IPS-NIHi7 (cell line): ENCODE data around the gene CCDC57.

Source experiments
- DNase-seq: peaks from one replicate; pipeline ENCODE4 v3.0.0; 2012; ENCODE audit warnings: mixed read lengths; ENCODE audit errors: extremely low spot score

The CCDC57 gene

DNA sequence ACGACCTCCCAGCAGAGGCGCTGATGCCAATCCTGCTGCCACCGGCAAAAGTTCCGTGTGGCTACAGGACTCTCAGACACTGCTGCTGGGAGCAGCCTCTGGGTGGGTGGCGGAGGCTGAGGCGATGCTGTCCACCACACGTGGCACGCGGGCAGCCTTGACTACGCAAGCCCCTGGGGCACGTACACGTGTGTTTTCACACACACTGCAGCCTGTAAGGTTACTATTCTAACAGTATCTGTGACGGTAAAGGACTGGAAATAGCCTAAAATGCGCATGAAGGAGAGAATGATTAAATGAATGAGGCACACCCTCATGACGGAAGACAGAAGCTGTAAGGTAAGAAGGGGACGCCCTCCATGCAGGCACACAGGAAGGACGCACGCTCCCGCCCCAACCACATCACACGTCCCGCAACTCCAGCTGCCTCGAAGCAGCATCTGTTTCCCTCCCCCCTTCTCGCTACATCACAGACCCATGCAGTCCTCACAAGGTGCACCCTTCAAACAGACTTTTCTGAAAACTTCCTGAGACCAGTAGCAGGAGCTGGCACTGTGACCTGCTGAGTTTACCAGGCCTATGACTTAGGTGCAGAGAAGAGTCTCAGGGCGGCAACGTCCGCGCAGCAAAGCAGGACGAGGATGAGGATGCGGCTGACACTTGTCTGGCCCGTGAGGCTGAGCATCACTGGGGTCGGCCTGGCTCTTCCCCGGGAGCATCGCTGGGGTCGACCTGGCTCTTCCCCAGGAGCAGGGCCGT, 85.9 kb downstream of the CCDC57 start:
- no peak for DNase-seq

DNA sequence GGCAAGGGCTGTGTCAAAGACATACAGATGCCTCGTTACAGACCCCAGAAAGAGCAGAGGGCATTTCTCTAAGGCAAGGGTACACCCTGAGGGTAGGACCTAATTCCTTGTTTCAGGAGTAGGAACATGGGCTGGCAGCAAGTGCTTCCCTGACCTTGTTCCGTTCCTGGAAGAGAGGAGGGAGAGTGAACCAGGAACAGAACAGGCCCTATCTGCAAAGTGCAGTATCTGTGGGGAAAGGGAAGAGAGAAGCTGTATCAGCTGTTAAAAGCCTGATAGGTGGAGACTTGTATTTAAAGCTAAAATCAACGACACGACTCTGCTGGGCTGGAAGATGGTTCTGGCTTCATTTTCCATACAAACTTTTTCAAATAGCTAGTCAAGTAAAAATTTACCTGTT, 88.5 kb downstream of the CCDC57 start:
- no peak for DNase-seq

DNA sequence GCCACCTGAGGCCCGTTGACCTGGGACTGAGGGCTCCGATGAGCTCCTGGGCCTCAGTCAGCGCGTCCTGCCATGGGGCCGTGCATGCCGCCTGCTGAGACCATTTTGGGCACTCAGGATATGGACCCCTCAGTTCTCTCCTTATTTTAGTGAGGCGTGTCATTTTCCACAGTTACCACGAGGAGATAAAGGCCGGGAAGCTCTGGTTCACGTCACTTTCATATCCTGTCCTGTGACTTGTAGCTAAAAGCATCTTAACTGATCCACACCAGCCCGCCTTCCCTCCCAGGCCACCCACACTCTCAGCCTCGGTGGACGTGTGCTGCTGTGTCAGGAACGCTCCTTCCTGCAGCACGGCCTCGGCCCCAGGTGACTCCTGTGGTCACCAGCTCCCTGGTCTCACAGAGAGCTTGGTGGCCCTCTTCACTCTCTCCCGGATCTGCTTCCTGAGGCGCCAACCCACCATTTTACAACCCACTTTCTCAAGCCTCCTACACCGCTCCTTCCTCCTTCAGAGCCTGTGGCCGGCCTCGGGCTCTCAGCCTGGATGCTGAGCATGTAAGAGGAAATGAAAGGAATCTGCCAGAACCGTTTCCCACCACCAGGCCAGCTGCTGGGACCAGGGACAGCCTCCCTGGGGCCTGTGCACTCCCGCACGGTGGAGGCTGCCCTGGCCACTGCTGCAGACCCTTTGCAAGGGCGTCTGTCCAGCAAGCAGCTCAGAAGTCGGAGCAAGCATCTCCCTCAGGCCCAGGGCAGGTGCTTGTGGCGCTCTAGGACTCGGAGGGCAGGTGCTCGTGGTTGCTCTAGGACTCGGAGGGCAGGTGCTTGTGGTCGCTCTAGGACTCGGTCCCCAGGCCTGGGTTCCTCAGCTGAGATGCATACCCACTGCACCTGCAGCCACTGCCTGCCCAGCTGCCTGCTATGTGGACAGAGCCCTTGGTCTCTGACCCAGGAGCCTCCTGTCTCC, 90.7 kb downstream of the CCDC57 start:
- no peak for DNase-seq

DNA sequence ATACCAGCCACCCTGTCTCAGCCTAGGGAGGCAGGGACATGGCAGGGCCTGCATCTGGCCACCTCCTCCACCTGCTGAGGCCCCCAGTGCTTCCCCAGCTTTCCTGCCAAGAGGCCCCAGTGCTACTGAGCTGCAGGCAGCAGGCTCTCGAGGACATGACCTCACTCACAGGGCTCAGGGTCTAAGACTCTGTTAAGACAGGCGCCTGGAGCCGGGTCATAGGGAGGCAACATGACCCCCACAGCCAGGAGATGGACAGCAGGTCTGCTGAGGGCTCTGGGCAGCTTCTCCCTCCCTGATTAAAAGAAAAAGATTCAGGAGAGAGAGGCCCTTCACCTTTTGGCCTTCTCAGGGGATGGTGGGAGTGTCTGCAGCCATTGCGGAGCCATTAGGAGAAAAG, 91.4 kb downstream of the CCDC57 start:
- DNase-seq, result no peak

DNA sequence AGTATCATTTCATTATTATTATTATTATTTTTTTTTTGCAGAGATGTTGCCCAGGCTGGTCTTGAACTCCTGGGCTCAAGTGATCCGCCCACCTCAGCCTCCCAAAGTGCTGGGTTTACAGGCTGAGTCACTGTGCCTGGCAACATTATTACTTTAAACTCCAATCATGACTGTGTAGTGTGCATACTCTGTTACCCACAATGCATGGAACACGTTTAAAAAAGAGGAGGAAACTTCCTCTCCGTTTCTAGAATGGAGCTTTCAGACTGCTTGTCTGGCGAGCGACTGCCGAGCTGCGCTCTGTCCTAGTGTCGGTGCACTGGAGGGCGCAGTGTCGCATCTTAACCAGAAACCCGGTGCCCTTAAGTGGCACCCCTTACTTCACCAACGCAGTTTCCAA, 92.5 kb downstream of the CCDC57 start:
- DNase-seq, result no peak

DNA sequence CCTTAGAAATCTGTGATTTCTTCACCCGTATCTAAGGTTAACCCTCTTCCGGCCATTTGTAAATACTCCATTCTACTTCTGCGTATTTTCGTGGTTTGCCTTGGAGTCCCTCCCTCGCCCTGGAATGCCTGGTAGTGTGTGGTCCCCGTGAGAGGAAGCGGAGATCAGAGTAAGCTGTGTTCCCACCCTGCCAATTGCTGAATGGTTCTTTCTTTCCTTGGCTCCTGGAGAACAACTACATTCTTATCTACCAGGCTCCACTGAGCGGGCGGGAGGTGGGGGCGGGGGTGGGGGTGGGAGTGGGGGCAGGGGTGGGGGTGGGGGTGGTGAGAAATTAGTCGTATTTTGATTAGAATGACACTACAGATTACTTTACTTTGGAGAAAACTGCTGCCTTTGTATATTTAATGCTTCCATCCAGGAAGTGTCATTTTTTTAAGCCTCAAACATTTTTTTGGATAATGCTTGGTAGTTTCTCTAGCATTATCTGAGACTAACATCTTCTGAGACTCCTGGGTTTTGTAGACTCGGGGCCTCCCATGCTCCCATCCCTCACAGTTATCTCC, 93.7 kb downstream of the CCDC57 start:
- DNase-seq, result no peak

DNA sequence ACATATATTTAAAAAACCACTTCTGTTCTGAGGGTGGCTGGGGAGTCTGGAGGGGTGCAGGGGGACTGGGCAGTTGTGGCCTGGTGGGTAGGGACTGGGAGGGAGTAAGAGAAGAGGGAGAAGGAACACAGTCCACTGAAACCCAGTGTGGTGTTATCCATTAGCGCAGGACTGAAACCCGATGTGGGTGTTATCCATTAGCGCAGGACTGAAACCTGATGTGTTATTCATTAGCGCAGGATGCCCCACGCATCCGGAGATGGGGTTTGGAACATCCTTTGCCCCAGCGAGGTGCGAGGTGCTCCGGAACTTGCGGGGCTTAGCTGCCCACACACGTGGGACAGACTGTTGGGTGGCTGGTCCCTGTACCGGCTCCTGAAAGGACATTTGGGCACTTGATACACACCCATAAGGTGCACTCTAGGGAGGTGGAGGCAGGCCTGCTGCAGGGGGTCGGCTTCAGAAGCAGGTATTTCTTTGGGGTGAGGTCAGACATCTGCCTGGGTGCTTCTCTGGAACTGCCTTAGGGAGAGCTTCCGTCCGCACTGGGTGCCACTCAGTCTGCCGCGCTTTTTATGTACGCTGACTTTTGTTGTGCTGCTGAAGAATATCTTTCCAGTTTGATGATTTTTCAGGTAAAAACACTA, 94.4 kb downstream of the CCDC57 start:
- DNase-seq, result no peak

DNA sequence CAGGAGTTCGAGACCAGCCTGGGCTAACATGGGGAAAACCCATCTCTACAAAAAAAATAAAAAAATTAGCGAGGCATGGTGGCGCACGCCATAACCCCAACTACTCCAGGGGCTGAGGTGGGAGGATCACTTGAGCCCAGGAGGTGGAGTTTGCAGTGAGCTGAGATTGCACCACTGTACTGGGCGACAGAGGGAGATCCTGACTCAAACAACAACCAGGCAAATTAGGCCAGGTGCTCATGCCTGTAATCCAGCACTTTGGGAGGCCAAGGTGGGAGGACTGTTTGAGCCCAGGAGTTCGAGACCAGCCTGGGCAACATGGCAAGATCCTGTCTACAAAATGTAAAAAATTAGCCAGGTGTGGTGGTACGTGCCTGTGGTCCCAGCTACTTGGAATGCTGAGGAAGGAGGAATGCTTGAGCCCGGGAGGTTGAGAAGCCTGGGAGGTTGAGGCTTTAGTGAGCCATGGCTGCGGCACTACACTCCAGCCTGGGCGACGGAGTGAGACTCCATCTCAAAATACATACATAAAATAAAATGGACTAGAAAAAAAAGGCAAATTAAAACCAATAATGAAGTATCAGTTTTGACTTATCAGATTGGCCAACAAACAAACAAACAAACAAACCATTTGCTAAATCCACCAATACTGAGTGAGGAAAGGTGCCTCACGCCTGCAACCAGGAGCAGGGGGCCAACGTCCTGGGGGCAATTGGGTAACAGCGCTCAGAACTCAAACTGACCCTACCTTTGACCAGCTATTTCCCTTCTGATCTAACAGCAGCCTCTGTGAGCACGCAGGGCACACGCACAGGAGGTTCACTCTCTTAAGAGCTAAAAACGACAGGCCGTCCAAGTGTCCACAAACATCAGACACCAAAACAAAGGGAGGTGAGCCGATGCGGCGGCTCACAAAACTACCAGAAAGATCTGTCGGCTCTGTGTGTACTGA, 95.2 kb downstream of the CCDC57 start:
- no peak for DNase-seq

DNA sequence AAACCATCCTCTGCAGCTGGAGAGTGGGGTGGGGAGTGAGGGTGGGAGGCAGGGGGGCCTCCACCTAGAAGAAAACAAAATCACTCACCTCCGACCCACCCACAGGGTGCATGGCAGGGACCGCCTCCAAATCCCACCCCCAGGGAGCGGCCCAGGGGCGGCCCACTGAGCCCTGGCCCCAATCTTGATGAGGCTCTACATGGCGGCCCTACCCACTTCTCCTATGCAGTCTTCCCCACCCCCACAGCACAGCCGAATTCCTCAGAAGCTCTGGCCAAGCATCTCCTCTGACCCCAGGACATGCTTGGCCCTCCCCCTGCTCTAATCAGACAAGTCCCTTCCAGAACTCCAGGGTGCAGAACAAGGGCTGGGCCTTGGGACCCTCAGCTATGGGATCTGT, 96.4 kb downstream of the CCDC57 start:
- no peak for DNase-seq

DNA sequence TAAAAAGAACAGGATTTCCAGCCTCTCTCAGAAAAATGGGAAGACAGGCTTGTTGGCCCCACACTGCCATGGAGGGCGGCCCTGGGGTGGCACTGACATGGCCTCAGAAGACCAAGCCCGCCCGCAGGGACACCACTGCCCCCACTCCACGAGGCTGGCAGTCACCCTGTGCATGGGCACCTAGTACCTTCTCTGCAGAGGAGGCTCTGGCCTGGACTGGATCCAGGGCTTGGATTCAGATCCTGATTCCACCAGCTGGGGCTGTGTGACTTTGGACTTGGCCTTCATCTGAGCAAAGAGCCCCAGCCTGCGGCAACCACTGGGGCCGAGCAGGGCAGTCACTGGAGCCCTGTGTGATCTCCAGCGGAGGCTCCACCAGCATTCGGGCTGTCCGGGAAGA, 97.8 kb downstream of the CCDC57 start:
- DNase-seq, result no peak

DNA sequence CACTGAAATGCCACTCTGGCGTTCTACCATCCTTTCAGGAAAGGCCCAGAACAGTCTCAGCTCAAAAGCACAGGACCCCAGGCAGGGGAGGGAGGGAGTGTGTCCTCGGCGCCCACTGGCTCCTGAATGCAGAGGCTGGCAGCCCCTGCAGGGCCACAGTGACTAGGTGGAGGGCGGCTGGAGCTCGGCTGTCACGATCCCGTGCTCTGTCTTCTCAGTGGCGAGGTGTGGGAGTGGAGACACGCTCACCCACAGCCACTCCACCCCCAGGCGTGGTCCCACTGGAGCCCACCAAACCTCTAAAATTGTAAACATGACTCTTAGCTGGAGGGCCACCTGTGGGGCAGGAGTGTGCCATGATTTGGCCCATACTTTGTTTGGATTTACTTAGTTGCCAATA, 98.2 kb downstream of the CCDC57 start:
- no peak for DNase-seq

DNA sequence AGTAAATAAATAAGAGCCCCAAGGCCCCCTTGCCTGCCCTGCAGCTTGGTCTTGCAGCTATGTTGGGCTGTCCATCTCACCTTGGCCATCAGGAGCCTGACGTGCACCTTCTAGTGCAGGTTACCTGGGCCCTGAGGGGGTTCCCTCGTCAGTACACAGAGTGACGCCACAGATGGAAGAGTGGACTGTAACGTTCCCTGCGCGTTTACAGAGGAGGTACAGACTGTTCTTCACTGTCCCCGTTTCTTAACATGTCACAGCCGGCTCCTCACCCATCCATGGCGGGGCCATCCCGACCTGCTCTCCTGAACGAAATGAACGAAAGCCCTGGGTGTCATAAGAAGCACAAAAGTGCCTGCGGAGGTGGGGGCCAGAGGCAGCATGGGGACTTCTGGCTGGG, 98.7 kb downstream of the CCDC57 start:
- DNase-seq, result no peak

DNA sequence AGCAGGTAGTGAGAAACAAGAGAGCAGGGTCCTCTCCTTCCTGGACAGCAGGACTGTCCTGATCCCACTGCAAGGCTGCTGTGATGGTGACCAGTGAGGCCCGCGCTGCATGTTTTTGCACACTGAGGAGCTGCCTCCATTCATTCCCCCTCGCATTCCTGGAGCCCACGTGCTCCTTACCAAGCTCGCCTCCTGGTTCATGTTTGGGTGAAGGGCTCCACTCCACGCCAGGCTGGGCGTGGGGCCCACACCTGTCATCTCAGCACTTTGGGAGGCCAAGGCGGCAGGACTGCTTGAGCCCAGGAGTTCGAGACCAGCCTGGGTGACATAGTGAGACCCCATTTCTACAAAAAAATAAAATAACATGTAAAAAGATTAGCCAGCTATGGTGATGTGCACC, 99.2 kb downstream of the CCDC57 start:
- DNase-seq, result no peak

DNA sequence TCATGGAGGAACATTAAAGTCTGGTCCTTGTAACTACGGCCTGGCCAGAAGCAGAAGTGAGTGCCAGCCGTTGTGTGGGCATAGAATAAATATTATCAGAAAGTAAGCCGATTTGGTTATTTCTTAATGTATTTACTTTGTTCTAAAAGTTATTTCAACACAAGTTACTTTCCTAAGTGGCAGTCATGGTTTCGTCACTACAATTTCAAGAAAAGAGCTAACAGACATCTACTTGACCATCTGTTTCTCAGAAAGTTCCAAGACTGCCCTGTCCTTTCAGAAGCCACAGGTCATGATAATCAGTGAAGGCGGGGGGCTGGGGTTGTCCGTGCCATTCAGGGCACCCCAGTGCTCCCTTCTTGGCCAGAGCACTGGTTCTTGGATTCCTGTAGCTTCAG, 99.7 kb downstream of the CCDC57 start:
- no peak for DNase-seq

DNA sequence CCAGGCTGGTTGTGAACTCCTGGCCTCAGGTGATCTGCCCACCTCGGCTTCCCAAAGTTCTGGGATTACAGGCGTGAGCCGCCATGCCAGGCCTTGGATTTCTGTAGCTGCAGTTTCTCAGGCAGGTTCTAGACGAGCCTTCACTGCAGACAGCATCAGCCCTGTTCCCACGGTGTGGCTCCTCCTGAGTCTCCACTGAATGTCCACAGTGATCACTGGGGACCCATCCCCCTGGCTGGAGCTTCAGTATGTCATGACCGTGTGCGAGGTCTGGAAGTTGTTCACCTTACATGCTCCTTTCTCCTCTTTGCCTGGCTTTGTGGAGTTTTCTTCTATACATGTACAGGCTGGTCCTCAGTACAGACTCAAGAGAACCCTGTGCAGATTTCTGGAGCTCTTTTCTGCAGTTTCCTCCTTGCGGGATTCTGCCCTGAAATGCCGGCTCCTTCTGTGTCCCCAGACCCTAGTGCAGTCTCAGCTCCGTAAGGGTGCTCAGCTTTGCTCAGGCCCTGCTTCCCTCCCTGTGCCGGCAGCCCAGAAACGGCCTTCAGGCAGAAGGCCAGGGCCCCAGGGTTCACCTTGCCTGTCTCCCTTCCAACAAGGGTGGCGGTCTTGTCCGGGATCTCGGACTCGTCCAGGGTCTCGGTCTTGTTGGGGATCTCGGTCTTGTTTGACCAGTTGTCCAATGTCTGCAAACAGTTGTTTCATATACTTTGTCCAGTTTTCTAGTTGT, 100.3 kb downstream of the CCDC57 start:
- no peak for DNase-seq

DNA sequence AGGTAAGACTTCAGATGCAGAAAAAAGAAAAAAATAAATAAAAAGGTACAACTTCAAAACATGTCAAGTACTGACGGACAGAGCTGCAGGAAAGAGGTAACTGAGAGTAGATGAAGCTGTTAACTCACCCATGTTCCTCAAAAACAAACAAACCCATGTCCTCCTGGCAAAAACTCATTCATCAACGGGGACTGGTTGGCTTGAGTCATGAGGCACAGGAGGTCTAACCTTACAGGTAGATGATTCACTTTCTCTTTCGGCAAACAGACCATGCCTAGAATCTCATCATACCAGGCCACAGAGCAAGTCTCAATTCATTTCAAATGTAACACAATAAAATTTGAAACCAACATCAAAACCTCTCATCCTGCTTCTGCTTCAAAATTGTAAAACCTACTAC, 102.3 kb downstream of the CCDC57 start:
- no peak for DNase-seq

DNA sequence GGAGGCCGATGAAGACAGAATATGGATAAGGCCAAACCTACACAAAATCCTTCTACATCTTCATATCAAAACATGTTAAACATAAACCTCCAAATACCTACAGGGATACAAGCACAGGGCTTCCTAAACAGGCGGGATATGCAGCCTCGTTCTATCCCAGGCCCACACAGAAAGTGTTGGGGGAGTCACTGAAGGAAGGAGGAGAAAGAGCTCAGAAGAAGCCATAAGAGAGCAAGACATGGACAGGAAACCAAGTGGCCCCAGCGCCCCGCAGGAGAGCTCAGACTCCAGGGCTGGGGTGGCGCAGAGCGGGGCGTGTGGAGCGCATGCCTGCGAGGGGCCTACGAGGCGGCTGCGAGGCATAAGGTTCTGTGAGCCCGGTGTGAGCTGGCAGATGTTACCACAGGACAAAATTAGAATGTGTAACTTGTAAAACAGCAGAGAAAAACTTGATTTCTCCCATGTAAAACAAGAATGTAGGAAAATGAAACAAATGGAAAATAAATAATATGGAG, 103.6 kb downstream of the CCDC57 start:
- DNase-seq, result no peak

DNA sequence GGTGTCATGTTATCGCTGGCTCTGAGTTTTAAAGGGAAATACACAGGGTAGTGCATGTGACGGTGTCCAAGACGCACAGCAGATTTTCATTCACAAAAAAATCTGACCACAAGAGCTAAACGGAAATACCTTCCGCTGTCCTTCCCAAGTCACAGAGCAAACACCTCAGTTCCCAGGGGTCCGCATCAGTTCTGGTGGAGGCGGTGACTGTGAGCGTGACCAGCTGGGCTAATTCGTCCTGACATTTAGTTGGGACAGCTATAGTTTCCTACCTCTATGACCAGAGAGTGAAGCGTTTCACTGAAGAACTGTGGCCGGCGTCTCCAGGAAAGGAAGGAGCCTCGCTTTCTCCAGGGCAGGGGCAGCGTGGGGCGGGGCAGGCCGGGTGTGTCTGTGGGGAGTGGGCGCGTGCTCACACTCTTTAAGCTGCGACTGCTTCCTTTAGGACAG, 104.1 kb downstream of the CCDC57 start:
- DNase-seq, result no peak

DNA sequence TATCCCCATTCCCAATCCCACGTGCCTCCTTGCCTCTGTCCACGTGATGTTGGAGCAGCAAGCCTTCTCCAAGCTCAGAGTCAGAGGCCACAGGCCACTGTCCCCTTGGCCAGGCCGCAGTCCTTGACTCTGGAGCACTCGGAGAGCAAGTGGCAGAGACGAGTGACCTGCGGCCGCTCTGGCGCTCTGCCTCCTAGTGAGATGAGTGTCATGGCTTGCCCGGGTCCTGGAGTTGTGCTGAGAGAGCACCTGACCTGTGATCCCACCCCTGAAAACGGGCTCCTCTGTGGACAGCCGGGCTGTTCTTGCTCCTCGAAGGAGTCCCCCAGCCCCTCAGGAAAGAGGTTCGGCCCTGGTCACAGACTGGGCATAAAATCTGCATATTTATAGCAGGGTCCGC, 104.6 kb downstream of the CCDC57 start:
- DNase-seq, result no peak

DNA sequence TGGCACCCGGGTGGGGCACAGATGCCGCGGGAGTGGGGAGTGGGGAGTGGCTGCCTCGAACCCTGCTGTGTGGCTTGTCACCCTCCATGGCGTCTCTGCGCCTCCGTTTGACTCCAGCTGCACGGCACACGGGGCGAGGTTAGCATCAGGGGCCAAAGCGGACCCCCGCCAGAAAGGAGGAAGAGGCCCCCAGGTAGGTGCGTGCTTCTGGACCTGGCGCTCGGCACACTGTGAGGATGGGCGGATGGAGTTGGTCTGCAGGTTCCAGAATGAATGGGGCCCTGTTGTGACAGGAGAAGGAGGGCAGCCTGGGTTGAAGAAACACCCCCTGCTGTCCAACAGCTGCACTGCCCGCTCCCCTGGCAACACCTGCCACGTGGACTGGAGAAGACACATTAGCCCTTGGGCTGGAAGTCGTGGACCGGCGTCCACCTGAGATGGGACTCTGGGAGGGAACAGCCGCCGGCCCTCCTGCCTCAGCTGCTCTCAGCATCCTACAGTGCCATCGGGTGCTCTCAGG, 105.2 kb downstream of the CCDC57 start:
- DNase-seq, result no peak
